HCT116 (cell line): ENCODE results near the gene FHIT.

Experiments used
- CEBPB ChIP-seq: IDR thresholded peaks from 2 replicates; pipeline ENCODE4 v1.6.1; 2012; ENCODE audit warnings: low read depth
- ELF1 ChIP-seq: IDR thresholded peaks from 2 replicates; pipeline ENCODE4 v1.6.1; 2012; ENCODE audit warnings: low read depth, borderline replicate concordance
- EZH2 ChIP-seq: fragments of 200-600 bp; sonication (generic); IDR thresholded peaks from 2 replicates; pipeline ENCODE4 v1.6.1; 2017; ENCODE audit warnings: antibody characterized with exemption, mixed run types
- JUND ChIP-seq: IDR thresholded peaks from 2 replicates; pipeline ENCODE4 v1.6.1; 2012
- POLR2A ChIP-seq: IDR thresholded peaks from 2 replicates; pipeline ENCODE4 v1.7.0; 2011; ENCODE audit warnings: borderline replicate concordance; ENCODE audit not compliant: insufficient read depth, insufficient read length; ENCODE audit errors: extremely low read depth
- POLR2AphosphoS5 ChIP-seq: IDR thresholded peaks from 2 replicates; pipeline ENCODE4 v1.6.1; 2011; ENCODE audit warnings: mild to moderate bottlenecking, low read depth, low read length, moderate library complexity
- TCF7L2 ChIP-seq: IDR thresholded peaks from 2 replicates; pipeline ENCODE4 v1.7.0; 2011; ENCODE audit warnings: borderline replicate concordance, inconsistent platforms; ENCODE audit not compliant: insufficient read depth, insufficient read length; ENCODE audit errors: extremely low read depth
- YY1 ChIP-seq: IDR thresholded peaks from 2 replicates; pipeline ENCODE4 v1.6.1; 2011; ENCODE audit warnings: low read length, low read depth, moderate library complexity, mild to moderate bottlenecking; ENCODE audit not compliant: insufficient replicate concordance; ENCODE audit errors: extremely low read depth
- ZFX ChIP-seq: fragments of 450-650 bp; IDR thresholded peaks from 2 replicates; pipeline ENCODE4 v1.6.1; 2017
- ZNF274 ChIP-seq: fragments of 200-500 bp; sonication (Bioruptor generic); IDR thresholded peaks from 2 replicates; pipeline ENCODE4 v1.6.1; 2014; ENCODE audit warnings: mild to moderate bottlenecking, low read depth, low read length, inconsistent platforms
- TF ChIP-seq, protein P1 (sequence below), 3 experiments: fragments of 200-600 bp in 1 of 3; sonication (generic) in 1 of 3; IDR thresholded peaks in 2 of 3; conservative IDR thresholded peaks in 1 of 3; 2 replicates each; pipeline ENCODE4 v1.5.1; 2012 to 2017; ENCODE audit warnings: low read depth in 2 of 3, low read length in 2 of 3, antibody characterized with exemption in 1 of 3, borderline replicate concordance in 1 of 3, control low read depth in 1 of 3, mild to moderate bottlenecking in 1 of 3, mixed read lengths in 1 of 3, mixed run types in 1 of 3, moderate library complexity in 1 of 3; ENCODE audit not compliant: insufficient read depth in 1 of 3
- TF ChIP-seq, protein P2 (sequence below): IDR thresholded peaks from 2 replicates; pipeline ENCODE4 v1.6.1; 2012
- TF ChIP-seq, protein P3 (sequence below): IDR thresholded peaks from 2 replicates; pipeline ENCODE4 v1.6.1; 2012; ENCODE audit warnings: low read depth
- TF ChIP-seq, protein P4 (sequence below): IDR thresholded peaks from 2 replicates; pipeline ENCODE4 v1.6.1; 2012

DNA sequence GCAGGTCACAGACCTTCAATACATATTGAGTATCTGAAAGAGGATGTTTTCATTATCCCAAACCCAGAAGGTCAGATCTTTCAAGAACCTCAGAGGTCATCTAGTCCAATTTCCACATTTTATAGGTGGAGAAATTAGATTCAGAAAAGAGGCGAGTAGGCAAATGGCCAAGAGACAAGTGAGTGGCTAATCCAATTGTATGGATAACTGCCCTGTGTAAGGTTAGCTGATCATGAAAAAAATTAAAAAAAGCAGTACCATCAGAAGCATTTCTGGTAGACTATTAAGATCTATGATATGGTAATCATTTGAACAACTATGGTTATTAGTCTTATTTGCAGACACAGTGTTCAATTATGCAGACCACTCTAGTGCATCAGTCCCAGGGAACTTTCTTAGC lies 1540.7 kb downstream of the FHIT start:
- TF ChIP-seq, protein P1, sequence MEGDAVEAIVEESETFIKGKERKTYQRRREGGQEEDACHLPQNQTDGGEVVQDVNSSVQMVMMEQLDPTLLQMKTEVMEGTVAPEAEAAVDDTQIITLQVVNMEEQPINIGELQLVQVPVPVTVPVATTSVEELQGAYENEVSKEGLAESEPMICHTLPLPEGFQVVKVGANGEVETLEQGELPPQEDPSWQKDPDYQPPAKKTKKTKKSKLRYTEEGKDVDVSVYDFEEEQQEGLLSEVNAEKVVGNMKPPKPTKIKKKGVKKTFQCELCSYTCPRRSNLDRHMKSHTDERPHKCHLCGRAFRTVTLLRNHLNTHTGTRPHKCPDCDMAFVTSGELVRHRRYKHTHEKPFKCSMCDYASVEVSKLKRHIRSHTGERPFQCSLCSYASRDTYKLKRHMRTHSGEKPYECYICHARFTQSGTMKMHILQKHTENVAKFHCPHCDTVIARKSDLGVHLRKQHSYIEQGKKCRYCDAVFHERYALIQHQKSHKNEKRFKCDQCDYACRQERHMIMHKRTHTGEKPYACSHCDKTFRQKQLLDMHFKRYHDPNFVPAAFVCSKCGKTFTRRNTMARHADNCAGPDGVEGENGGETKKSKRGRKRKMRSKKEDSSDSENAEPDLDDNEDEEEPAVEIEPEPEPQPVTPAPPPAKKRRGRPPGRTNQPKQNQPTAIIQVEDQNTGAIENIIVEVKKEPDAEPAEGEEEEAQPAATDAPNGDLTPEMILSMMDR (IDR thresholded peaks at IDR 0.05 in 2 of 3, conservative IDR thresholded peaks at IDR 0.05 in 1 of 3; ENCODE audit: borderline replicate concordance in 1 of 3, insufficient read depth in 1 of 3, low read depth in 2 of 3, low read length in 2 of 3): no peak
- TF ChIP-seq POLR2A (no peak), CEBPB (no peak), POLR2AphosphoS5 (no peak), EZH2 (no peak), JUND (no peak), TCF7L2 (no peak), ELF1 (no peak), ZFX (no peak), ZNF274 (no peak), YY1 (no peak)
- TF ChIP-seq, protein P2, sequence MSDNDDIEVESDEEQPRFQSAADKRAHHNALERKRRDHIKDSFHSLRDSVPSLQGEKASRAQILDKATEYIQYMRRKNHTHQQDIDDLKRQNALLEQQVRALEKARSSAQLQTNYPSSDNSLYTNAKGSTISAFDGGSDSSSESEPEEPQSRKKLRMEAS: no peak
- TF ChIP-seq, protein P3, sequence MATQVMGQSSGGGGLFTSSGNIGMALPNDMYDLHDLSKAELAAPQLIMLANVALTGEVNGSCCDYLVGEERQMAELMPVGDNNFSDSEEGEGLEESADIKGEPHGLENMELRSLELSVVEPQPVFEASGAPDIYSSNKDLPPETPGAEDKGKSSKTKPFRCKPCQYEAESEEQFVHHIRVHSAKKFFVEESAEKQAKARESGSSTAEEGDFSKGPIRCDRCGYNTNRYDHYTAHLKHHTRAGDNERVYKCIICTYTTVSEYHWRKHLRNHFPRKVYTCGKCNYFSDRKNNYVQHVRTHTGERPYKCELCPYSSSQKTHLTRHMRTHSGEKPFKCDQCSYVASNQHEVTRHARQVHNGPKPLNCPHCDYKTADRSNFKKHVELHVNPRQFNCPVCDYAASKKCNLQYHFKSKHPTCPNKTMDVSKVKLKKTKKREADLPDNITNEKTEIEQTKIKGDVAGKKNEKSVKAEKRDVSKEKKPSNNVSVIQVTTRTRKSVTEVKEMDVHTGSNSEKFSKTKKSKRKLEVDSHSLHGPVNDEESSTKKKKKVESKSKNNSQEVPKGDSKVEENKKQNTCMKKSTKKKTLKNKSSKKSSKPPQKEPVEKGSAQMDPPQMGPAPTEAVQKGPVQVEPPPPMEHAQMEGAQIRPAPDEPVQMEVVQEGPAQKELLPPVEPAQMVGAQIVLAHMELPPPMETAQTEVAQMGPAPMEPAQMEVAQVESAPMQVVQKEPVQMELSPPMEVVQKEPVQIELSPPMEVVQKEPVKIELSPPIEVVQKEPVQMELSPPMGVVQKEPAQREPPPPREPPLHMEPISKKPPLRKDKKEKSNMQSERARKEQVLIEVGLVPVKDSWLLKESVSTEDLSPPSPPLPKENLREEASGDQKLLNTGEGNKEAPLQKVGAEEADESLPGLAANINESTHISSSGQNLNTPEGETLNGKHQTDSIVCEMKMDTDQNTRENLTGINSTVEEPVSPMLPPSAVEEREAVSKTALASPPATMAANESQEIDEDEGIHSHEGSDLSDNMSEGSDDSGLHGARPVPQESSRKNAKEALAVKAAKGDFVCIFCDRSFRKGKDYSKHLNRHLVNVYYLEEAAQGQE: no peak
- TF ChIP-seq, protein P4, sequence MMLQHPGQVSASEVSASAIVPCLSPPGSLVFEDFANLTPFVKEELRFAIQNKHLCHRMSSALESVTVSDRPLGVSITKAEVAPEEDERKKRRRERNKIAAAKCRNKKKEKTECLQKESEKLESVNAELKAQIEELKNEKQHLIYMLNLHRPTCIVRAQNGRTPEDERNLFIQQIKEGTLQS: no peak
